ENCODE measurements around the gene CARD14. TPM values are rescaled to one million over a fixed set of nuclear protein-coding genes. Genes with fewer than 3 reads are reported as not detected.

The CARD14 gene
- total and polyA plus RNA-seq, 2 of the 13 experiments (the other 11 are each of a cell fraction or from before 2014, with no cell fraction given): 0.11 TPM; not detected in 1

- H3K27me3 ChIP-seq (ENCODE audit: control insufficient read depth in 1 of 2, insufficient read depth in 2 of 2, low read length in 2 of 2): no peaks in the 10 kb centered on the region
- in situ Hi-C loops (cut with HindIII; ENCODE audit: extremely low pct_ligation_motif_present, low pct_unique_long_range_greater_than_20kb) (no loop called here), intact Hi-C loops (cut with micrococcal nuclease; ENCODE audit: unreplicated experiment) (no loop called here)
- no TSS peak for BruUV-seq (replicated peaks)
- no peaks in the 10 kb centered on the region for H3K79me2 ChIP-seq (ENCODE audit: insufficient read depth, low read length)
- H3K4me2 ChIP-seq (ENCODE audit: low read depth, low read length): no peak overlapping the region
- H4K20me1 ChIP-seq (ENCODE audit: insufficient read depth, low read length): no peaks in the 10 kb centered on the region
- H3K4me3 ChIP-seq (replicated peaks in 1 of 3; ENCODE audit: insufficient read depth in 1 of 3, low read depth in 2 of 3, low read length in 3 of 3): no peak overlapping the region
- H3K27ac ChIP-seq (ENCODE audit: extremely low read length, insufficient read depth, low read length): no peak overlapping the region
- no peak for ATAC-seq
- peaks cover under 1% of the 10 kb centered on the region; the same call in 1 of the 2 replicates for H3K4me1 ChIP-seq (ENCODE audit: insufficient read depth, low read length)
- WGBS (ENCODE audit: low lambda C conversion rate): 96% methylated on average over 16 of the region's 19 CpGs
- ChIA-PET POLR2A (no interaction called here), CTCF (ENCODE audit: low intra/inter-chr PET ratio, low total read pairs) (no interaction called here)
- no peak for TF ChIP-seq ARHGAP35 (CRISPR knock-in tag; IDR thresholded peaks at IDR 0.05; ENCODE audit: borderline replicate concordance)
- TF ChIP-seq DDIT3 (CRISPR knock-in tag; IDR thresholded peaks at IDR 0.05): no peak
- no peak for TF ChIP-seq SCMH1 (CRISPR knock-in tag; IDR thresholded peaks at IDR 0.05; ENCODE audit: borderline replicate concordance)
- TF ChIP-seq ZFP62 (CRISPR knock-in tag; IDR thresholded peaks at IDR 0.05): no peak
- TF ChIP-seq BRD4 (CRISPR knock-in tag; IDR thresholded peaks at IDR 0.05): no peak
- TF ChIP-seq NR2F2 (IDR thresholded peaks at IDR 0.05; ENCODE audit: borderline replicate concordance, low read depth): no peak
- no peak for TF ChIP-seq GATAD2A (CRISPR knock-in tag; IDR thresholded peaks at IDR 0.05)
- TF ChIP-seq ZNF280B (CRISPR knock-in tag; IDR thresholded peaks at IDR 0.05; ENCODE audit: borderline replicate concordance): no peak
- TF ChIP-seq GABPB1 (CRISPR knock-in tag; IDR thresholded peaks at IDR 0.05): no peak
- no peak for TF ChIP-seq PREB (CRISPR knock-in tag; IDR thresholded peaks at IDR 0.05)
- no peak for TF ChIP-seq ZNF577 (CRISPR knock-in tag; IDR thresholded peaks at IDR 0.05; ENCODE audit: borderline replicate concordance, low read depth)
- TF ChIP-seq MXD3 (CRISPR knock-in tag; IDR thresholded peaks at IDR 0.05): no peak
- no peak for TF ChIP-seq SMARCE1 (IDR thresholded peaks at IDR 0.05; ENCODE audit: borderline replicate concordance)
- no peak for TF ChIP-seq TCF7L2 (IDR thresholded peaks at IDR 0.05; ENCODE audit: low read depth, low read length)
- TF ChIP-seq ZNF232 (CRISPR knock-in tag; IDR thresholded peaks at IDR 0.05; ENCODE audit: borderline replicate concordance): no peak
- no peak for TF ChIP-seq ZNF562 (CRISPR knock-in tag; IDR thresholded peaks at IDR 0.05; ENCODE audit: borderline replicate concordance)
- TF ChIP-seq TFDP2 (CRISPR knock-in tag; IDR thresholded peaks at IDR 0.05): no peak
- no peak overlapping the region for H2AFZ ChIP-seq (ENCODE audit: low read length)
- no peaks in the 10 kb centered on the region for H3K9me3 ChIP-seq (ENCODE audit: low read length)
- peaks cover 22 to 48% of the 10 kb centered on the region in 2 experiments for H3K36me3 ChIP-seq (replicated peaks in 1 of 2; ENCODE audit: control insufficient read depth in 1 of 2, insufficient read depth in 2 of 2, low read length in 2 of 2)
- H3K9ac ChIP-seq (ENCODE audit: insufficient read depth, low read depth, low read length): no peak overlapping the region
- FAIRE-seq: no peak
- DNase-seq (ENCODE audit: low spot score): no peak
Observed at GRCh38 chr17:80212962-80213642, 43.3 kb downstream of the CARD14 start.
